Glomerular visceral epithelial cell (primary cell): ENCODE measurements around the gene LSP1.

Experiments used
- DNase-seq: peaks from one replicate; pipeline ENCODE4 v3.0.0-alpha.2; 2016; ENCODE audit errors: extremely low spot score

LSP1 gene

DNA sequence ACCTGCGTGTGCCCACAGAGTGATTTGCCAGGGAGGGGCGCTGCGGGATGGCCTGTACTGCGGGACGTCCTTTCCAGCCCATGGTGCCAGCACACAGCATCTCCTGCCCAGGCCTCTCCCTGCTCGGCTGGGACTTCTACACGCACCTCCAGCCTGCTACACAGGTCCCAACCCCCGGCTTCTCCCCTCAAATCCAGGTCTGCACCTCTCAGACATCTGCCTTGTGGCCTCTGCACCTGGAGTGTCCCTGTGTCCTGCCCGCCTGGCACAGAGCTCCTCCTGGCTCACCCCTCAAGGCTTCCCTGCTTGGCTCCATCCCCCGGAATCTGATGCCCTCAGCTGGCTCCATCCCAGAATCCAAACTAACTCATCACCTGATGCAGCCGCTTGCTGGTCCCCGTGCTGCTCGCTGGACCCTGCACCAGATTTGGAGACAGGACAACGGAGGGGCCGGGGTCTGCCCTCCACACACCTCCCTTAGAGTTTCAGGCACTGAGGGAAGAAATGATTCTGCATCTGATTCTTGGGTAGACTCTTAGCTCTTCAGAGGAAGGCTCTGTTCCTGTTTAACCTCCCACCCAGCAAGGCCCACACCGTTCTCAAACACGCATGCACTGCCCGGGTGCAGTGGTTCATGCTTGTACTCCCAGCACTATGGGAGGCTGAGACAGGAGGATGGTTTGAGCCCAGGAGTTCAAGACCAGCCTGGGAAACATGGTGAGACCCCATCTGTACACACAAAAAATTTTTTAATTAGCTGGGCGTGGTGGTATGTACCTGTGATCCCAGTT lies 4.0 kb upstream of the LSP1 start:
- DNase-seq = no peak

DNA sequence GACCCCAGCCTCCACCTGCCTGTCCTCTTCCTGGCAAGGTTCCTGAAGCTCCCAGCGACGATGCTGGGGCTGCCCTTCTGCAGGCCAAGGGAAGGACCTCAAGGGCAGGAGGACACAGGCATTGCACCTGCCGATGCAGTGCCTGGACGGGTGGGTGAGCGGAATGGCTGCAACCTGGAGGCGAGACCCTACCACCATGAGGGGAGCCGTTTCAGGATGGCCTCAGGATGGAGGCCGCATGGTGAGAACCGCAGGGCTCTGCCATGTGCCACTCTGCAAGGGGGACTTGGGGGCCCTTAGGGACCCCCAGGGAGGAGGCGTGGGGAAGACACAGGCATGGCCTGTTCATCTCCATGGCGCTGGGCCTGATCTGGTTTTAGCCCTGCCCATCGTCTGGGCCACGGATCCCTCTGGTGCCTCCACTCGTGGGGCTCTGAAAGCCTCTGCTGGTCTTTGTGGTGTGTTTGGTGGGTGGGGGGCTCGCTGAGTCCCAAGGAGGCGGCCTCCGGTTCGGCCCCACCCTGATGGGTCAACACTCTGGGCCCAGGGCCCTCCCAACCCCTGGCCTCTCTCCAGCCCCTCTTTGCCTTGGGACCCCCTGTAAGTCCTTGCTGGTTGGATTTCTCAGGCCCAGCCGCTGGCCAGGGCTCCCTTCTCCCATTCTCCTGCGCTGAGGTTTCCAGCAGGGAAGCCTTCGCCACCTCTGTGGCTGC lies 1.3 kb upstream of the LSP1 start:
- DNase-seq = no peak

DNA sequence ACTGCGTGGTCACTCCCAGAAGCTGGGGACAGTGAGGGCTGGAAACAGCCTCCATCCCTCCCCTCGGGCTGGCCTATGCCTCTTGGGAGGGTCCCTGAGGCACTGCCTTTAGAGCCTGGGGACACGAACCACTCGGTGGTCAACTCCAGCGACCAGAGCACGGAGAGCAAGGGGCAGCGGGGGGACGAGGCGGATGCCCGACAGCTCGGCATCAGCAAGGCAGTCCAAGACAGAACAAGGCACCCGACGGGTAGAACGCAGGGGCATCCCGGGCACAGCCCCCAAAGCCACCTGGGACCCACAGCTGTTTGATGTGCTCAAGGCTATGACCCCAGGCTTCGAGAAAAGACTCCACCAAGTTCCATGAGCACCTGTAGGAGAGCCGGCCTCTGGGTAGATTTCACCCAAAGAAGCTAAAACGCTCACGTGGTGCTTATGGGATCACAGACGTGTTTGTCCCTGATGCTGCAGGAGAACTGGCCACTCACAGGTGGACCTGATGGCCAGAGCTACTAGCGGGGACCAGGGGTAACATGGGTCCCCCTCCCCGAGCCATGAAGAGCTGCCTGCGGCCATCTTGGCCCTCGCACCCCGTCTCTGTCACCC lies 510 bp upstream of the LSP1 start:
- DNase-seq = no peak

DNA sequence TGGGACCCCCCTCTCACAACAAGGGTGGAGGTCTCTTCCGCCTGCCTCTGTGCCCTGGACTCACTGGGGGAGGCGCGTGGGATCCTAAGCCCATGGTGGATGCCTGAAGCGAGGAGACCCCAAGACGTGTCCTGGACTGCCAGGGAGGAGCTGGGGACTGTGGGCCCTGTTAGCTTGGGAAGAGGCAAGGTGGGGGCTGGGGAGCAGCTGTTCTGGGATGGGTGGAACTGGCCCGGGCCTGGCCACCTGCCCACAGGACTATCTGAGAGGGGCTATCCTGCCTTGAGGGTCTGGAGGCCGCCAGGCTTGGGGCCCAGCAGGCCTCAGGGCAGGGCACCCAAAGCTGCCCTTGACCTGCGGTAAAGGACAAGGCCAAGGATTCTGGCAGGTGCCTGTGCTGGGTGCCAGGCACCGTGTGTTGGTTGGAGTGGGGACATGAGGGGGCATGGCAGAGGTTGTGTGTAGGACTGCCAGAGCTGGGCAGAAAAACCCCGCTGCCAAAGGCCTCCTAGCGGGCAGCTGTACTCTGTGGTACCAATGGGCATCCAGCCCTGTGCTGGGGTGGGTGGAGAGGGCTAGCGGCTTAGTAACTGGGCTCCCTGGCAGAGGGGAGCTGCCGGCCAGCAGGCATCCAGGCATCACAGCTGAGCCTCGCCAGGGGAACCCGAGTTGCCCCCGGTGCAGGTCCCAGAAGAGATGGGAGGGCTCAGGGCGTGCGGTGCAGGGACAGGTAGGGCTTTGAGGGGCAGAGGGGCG lies 670 bp downstream of the LSP1 start:
- DNase-seq = no peak

DNA sequence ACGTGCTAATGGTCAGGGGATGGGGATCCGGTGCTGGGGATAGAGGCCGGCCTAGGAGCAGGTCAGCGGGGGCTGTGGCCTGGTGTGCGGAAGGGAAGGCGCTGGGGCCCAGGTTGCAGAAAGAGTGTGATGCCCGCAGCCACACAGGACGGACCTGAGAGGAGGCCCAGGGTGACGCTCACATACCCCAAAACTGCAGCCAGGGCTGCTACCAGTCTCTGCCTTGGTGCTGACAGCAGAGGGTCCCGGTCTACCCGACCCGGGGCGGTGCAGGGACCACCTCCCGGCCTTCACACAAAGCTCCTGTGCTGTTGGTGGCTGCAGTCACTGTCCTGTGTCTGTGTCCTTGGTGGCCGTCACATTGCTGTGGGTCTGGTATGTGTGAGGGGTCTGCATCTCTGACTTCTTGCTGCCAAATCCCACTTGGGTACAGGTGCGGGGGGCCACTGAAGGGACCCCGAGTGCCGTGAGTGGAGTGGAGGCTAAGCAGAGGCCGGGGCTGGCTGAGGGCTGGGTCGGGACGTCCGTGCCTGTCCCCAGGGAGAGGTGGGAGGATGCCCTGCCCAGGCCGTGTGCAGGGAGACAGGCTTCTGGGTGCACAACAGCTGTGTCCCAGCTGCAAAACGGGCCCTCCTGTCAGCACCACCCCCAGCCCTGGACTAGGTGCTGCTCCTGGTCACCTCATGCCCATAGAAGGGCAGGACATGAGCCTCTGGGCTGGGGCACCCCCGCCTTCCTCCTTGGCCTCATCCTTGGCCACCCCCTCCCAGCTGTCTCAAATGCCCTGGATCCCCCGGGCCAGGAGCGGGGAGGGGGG lies 1.5 kb downstream of the LSP1 start:
- no peak for DNase-seq

DNA sequence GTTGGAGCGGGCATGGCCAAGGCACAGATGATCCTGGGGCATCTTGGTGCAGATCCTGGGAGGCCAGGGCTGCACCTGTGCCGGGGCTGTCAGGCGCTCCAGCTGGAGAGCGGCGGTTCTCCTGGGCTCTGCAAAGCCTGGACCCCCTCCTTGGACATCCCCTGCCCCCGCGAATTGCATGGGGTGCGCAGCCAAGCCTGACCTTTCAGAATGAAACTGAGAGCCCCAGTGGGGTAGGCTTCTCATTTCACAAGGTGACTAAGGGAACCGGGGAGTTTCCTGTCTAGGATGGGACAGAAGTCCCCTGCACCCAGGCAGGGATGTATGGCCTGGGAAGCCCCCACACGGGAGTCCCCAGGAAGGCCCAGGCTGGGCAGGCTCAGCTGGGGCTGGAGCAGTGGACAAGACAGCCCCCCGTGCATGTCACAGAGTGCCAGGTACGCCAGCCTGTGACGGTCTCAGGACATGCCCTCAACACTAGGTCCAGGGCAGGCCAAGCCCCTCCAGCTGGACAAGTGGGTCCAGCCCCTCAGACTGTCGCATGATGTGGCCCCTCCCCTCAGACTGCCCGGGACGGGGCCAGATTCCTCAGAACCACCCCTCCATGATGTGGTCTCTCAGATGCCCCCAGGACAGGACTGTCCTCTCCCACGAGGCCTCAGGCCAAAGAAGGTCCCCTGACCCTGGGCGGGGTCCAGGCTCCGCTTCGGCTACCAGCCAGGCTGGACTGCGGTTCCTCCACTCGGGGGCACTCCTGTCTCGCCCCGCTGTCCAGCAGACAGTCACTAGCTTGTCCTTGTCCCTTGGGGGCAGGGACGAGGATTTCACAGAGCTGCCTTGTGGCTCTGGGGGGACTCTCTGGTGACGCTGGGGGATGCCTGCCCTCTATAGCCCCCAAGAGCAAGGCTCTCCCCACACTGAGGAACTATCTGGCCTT lies 2.3 kb downstream of the LSP1 start:
- DNase-seq = no peak

DNA sequence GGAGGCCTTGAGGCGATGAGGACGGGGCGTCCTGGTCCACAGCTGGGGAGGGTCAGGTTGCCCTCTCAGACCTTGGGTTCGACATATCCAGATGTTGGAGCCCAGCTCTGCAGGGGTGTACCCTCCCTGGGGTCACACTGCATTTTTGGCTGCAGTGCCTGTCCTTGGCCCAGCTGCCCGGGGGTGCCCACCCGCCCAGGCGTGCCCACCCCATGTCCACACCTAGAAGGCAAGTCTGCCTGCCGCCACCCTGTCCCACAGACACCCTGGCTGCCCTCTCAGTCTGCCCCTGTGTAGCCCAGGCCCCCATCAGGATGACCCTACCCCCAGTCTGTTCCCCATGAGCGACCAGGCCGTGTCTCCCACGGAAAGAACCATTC lies 3.0 kb downstream of the LSP1 start:
- no peak for DNase-seq

DNA sequence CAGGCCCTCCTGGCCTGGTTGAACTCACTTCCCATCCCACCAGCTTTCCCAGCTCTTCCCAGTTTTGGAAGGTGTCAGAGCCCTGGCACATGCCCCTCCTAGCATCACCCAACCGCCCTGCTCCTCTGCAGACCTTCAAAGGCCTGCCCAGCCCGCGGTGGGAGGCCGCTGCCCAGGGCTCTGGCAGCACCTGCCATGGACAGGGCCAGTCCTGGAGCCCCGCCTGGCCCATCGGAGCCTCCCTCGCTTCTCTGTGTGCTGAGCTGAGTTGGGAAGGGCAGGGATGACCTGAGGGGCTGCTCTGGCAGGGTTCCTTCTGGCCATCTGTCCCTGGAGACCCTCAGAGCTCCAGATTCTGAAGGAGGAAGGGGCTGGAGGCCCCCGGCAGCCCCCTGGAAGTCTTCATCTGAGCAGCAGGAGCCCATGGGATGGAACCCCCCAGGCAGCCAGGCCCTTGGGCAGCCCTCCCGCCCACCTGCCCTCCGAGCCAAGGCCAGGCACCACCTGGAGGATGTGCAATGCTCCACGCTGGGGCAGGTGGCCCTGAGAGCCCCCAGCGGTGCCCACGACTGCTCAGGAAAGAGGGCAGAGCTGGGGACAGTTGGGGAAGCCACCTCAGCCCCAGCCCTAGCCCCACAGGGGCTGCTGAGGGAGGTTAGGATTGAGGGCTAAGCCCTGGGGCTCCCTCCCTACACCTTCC lies 3.6 kb downstream of the LSP1 start:
- no peak for DNase-seq

DNA sequence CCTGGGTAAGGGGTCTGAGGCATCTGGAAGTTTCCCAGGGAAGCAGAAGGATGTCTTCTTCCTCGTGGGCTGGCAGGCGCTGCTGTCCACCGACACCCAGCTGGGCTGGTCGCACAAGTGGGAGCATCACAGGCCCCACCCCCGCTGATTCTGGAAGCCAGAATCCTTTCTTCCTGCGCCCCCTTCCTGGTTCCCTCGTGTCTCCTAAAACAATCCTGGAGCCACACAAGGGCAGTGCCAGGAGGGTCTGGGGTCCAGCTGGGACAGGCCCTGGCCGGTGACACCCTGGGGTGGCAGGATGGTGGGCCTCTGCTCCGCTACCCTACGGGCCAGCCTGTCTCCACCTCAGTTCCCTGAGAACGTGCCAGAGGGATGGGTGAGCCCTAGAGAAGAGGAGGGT lies 4.2 kb downstream of the LSP1 start:
- no peak for DNase-seq

DNA sequence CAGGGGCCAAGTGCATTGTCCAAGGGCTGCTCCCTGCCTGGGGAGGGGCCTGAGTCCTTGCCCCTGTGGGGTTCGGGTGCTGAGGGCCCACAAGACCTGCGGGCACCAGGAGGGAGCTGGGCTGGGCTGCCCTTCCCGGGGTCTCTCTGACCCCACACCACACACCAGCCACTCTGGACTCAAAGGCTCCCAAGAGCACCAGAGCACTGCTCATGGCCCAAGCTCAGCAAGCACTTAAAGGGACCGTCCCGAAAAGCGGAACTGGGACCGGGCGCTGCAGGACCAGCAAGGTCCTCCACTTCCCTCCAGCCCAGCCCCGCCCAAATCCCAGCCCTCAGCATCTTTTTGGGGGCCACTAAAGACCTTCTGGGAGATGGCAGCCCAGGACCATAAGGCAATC lies 5.3 kb downstream of the LSP1 start:
- DNase-seq = no peak

DNA sequence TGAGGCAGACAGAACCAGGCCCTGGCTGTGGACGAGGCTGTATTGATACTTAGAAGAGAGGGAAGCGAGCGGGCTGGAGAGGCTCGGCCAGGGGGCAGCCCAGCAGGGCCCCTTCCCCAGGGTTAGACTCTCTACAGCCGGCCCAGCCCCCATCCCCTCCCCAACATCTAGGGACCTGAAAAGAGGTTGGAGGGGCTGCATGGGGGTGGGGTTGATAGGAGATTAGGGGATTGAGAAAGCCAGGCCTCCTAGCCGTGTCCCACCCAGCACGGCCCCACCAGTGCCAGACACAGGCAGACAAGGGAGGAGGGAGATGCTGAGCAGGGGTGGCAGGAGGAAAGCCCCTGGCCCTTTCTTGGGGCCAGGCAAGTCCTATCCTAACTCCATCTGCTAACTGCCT lies 5.7 kb downstream of the LSP1 start:
- no peak for DNase-seq

DNA sequence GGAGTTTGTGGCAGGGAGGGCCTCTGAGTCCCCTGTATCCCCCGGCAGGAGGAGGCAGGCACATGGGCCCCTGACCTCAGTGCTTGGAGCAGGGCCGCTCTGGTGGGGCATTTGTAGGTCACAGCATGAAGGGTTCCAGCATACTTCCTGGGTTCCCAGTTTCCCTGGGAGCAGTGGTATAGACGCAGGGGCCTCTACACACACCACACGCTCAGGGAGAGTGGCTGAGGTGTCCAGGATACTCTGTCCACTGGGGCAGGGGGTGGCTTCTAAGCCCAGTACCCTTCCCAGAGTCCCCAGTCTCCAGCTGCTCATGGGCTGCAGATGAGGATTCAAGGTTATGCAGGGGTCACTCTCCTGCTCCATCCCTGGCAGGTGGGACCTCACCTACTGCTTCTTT lies 6.1 kb downstream of the LSP1 start:
- no peak for DNase-seq

DNA sequence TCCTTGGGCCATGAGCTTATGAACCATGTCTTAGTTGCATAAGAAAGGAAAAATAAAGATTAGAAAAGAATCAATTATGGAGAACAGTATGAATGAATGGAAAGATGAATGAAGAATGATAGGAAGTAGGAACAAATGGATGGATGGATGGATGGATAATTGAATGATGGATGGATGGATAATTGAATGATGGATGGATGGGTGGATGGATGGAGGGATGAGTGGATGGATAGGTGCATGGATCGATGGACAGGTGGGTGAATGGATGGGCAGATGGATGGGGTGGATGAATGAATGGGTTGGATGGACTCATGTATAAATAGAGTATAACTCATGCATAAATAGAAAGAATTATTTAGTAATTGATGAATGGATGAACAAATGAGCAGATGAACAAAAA lies 7.2 kb downstream of the LSP1 start:
- no peak for DNase-seq

DNA sequence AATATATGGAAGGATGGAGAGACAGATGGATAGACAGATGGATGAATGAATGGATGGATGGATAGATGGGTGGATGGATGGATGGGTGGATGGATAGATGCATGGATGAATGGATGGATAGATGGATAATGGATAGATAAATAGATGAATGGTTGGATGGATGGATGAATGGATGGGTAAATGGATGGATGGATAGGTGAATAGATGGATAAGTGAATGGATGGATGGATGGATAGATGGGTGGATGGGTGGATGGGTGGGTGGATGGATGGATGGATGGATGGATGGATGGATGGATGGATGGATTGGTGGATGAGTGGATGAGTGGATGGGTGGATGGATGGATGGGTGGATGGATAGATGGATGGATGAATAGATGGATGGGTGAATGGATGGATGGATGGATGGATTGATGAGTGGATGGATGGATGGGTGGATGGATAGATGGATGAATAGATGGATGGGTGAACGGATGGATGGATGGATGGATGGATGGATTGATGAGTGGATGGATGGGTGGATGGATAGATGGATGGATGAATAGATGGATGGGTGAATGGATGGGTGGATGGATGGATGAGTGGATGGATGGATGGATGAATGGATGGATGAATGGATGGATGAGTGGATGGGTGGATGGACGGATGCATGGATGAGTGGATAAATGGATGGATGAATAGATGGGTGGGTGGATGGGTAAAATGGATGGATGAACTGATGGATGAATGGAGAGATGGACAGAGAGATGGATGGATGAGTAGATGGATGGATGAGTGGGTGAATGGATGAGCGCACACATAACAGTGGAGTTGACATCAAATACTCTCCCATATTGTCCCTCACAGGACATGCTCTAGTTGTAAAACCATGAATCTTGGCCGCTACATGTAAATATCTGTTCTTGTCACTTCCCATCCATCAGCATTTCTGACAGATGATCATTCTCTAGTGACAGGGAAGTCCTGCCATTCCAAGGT lies 8.8 kb downstream of the LSP1 start:
- DNase-seq = no peak

DNA sequence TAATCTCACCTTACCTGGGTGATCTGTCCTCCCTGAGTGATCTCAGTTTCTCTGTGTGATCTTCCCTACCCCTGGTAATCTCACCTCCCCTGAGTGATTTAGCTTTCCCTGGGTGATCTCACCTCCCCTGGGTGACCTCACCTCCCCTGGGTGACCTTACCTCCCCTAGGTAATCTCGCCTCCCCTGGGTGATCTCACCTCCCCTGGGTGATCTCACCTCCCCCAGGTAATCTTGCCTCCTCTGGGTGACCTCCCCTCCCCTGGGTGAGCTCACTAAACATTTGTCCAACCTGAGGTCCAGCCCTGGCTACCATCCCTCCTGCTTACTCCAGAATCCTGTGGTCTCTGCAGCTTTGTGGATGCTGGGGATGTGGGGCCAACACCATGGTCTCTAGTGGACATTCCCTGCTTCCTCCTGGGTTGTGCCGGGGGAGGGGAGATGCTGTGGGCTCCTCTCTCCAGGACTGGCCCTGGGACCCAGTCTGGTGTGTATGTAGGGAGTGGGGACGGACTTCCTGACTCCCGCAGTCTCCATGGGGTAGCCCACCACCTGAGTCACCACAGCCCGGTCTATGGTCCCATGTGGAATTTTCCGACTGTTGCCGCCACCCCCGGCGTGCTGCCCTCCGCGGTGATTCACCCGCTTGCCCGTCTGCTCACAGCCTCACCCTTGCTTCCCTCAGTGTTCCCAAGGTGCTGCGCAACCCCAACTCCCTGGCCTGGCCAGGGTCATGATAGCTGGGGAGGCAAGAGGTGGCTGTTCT lies 9.9 kb downstream of the LSP1 start:
- no peak for DNase-seq

DNA sequence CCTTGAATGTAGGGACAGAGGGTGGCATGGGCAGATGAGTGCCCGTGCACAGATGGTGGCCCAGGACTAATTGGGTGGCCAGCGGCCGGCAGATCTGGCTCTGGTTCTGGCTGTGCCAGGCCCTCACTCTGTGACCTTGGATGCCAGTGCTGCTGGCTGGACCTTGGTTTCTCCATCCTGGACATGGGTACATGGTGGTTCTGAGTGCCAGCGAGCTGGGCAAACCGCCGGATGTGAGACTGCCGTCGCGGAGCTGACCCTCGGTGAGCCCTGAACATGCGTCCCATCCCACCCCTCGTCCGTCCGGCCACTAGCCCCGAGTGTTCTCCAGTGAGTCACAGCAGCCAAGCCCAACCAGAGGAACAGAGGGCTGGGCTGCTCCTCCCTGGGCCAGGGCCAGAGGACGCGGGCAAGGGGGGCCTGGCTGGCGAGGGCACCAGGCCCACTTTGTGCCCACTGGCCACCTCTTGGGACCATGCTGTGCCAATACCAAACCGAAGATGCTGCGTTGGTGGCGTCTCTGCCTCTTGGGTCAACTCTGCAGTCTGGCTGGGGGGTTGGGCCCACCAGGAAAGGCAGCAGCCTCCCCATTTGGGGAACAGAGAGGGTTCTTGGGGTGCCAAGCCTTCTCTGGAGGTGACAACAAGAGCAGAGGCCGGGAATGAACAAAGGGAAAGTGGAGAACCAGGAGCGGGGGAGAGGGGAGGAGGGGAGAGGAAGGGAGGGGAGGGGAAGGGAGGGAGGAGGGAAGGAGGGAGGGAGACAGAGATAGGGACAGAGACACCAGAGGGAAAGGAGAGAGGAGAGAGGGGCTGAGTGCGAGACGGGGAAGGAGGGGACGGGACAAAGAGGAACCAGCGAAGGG lies 10.7 kb downstream of the LSP1 start:
- DNase-seq = peak; percentile 59

DNA sequence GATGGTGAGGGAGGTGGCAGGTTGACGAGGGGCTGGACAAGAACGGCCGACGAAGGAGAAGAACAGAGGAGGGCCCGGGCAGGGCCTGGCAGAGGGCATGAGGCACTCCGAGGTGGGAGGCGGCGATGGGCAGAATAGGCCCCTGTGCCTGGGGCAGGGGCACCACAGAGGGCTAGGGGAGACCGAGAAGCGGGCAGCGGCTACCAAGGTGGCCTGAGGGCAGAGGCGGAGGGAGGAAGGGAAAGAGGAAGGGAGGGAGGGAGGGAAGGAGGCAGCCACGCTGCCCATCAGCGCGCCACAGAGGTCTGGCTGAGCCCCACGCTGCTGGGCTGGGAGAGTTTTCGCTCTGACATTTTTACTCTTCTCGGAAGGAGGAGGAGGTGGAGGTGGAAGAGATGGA lies 11.3 kb downstream of the LSP1 start:
- DNase-seq = no peak
